ENCODE results near the gene MRE11. TPM values are rescaled to one million over a fixed set of nuclear protein-coding genes. Genes with fewer than 3 reads are reported as not detected.

MRE11 gene
- total and polyA plus RNA-seq, 7 donors = 1.9 to 9.0 (median 7.9) TPM

DNA sequence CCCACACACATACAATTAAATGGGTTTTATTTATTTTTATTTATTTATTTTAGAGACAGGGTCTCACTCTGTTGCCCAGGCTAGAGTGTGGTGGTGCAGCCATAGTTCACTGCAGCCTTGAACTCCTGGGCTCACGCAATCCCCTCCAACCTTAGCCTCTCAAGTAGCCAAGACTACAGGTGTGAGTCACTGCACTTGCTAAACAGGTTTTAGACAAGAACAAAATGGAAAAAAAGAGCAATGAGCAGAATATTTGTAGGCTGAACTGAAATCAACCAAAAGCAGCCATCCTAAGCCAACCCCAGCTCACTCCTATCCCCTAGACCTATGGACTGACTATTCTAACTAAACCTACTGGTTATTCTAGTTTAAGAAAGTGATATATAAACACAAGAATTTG lies 37.8 kb downstream of the MRE11 start:
- H3K9me3 ChIP-seq = no peaks in the 10 kb centered on the region
- no peak for ATAC-seq
- no peaks in the 10 kb centered on the region for H3K27me3 ChIP-seq (ENCODE audit: insufficient read depth in 3 of 3, low read length in 2 of 3)
- 100% methylated on average over 1 of the region's 1 CpG for WGBS, 3 donors
- no peak for DNase-seq
- TF ChIP-seq, protein P1, sequence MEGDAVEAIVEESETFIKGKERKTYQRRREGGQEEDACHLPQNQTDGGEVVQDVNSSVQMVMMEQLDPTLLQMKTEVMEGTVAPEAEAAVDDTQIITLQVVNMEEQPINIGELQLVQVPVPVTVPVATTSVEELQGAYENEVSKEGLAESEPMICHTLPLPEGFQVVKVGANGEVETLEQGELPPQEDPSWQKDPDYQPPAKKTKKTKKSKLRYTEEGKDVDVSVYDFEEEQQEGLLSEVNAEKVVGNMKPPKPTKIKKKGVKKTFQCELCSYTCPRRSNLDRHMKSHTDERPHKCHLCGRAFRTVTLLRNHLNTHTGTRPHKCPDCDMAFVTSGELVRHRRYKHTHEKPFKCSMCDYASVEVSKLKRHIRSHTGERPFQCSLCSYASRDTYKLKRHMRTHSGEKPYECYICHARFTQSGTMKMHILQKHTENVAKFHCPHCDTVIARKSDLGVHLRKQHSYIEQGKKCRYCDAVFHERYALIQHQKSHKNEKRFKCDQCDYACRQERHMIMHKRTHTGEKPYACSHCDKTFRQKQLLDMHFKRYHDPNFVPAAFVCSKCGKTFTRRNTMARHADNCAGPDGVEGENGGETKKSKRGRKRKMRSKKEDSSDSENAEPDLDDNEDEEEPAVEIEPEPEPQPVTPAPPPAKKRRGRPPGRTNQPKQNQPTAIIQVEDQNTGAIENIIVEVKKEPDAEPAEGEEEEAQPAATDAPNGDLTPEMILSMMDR (IDR thresholded peaks at IDR 0.05) = no peak
- no peaks in the 10 kb centered on the region for H3K4me1 ChIP-seq
- no peak overlapping the region for H3K27ac ChIP-seq
- peaks cover 5 to 42% of the 10 kb centered on the region in 2 donors for H3K36me3 ChIP-seq (ENCODE audit: insufficient read depth in 1 of 2, low read depth in 1 of 2)
- intact Hi-C loops (cut with DNase I) = no loop called here
- H3K4me3 ChIP-seq = no peak overlapping the region

DNA sequence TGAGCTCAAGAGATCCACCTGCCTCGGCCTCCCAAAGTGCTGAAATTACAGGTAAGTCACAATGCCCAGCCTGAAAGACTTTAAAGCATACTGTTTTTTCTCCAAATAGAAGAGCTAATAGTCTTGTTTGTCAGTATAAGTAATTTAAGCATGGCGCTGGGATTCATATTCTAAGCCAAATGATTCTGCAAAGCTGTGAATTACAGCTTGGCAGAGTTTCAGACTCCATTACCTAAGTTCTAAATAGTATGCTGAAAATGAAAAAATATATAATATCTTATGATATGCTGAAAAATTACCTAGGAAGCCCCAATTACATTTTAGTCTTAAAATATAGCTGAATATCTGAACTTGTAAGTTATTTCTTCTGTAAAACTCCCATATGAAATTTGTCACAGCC lies 39.3 kb downstream of the MRE11 start:
- DNase-seq = no peak
- H3K27me3 ChIP-seq (ENCODE audit: insufficient read depth in 3 of 3, low read length in 2 of 3) = no peaks in the 10 kb centered on the region
- H3K4me1 ChIP-seq = no peaks in the 10 kb centered on the region
- no peak overlapping the region for H3K4me3 ChIP-seq
- 97 to 99% (median 98%) methylated on average over 2 of the region's 2 CpGs for WGBS, 3 donors
- TF ChIP-seq, protein P1 (IDR thresholded peaks at IDR 0.05) = no peak
- no peak for ATAC-seq
- intact Hi-C loops (cut with DNase I) = no loop called here
- peaks cover 0 to 26% of the 10 kb centered on the region in 2 donors for H3K36me3 ChIP-seq (ENCODE audit: insufficient read depth in 1 of 2, low read depth in 1 of 2)
- H3K9me3 ChIP-seq = no peaks in the 10 kb centered on the region
- no peak overlapping the region for H3K27ac ChIP-seq

DNA sequence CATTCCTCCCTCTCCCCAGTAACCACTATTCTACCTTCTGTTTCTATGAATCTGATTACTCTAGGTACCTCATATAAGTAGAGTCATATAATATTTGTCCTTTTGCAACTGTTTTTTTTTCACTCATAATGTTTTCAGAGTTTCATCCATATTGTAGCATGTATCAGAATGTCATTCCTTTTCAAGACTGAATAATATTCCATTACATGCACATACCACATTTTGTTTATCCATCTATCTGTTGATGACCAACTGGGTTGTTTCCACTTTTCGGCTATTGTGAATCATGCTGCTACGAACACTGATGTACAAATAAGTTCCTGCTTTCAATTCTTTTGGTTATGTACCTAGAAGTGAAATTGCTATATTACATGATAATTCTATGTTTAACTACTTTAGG lies 40.7 kb downstream of the MRE11 start:
- H3K36me3 ChIP-seq (ENCODE audit: insufficient read depth in 1 of 2, low read depth in 1 of 2) = peaks cover 0 to 21% of the 10 kb centered on the region in 2 donors
- no peak for DNase-seq
- no peak overlapping the region for H3K27ac ChIP-seq
- intact Hi-C loops (cut with DNase I) = no loop called here
- no peaks in the 10 kb centered on the region for H3K9me3 ChIP-seq
- 96 to 100% (median 99%) methylated on average over 2 of the region's 2 CpGs for WGBS, 3 donors
- TF ChIP-seq, protein P1 (IDR thresholded peaks at IDR 0.05) = no peak
- no peak overlapping the region for H3K4me3 ChIP-seq
- H3K27me3 ChIP-seq (ENCODE audit: insufficient read depth in 3 of 3, low read length in 2 of 3) = no peaks in the 10 kb centered on the region
- no peaks in the 10 kb centered on the region for H3K4me1 ChIP-seq
- no peak for ATAC-seq

DNA sequence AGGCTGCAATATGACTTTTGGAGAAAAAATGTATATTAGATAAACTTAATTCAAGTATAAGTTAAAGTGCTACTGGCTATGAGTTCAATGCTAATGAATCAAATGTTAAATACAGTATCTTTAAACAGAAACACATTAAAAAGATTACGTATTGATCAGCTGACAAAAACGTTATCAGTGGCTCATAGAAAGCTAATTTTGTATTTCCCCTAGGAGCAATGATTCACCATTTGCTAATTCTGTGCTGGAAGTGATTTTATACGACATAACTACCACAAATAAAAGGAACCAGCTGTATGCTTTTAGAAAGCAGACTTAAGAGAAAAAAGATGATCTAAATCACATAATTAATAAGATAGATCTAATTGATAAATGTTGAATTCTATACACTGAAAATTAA lies 43.6 kb downstream of the MRE11 start:
- 76 to 82% (median 77%) methylated on average over 3 of the region's 3 CpGs for WGBS, 3 donors
- intact Hi-C loops (cut with DNase I) = no loop called here
- H3K4me1 ChIP-seq = no peaks in the 10 kb centered on the region
- ATAC-seq = no peak
- TF ChIP-seq, protein P1 (IDR thresholded peaks at IDR 0.05) = no peak
- H3K27me3 ChIP-seq (ENCODE audit: insufficient read depth in 3 of 3, low read length in 2 of 3) = no peaks in the 10 kb centered on the region
- no peak overlapping the region for H3K4me3 ChIP-seq
- H3K36me3 ChIP-seq (ENCODE audit: insufficient read depth in 1 of 2, low read depth in 1 of 2) = peaks cover 0 to 22% of the 10 kb centered on the region in 2 donors
- no peak for DNase-seq
- no peak overlapping the region for H3K27ac ChIP-seq
- H3K9me3 ChIP-seq = no peaks in the 10 kb centered on the region

DNA sequence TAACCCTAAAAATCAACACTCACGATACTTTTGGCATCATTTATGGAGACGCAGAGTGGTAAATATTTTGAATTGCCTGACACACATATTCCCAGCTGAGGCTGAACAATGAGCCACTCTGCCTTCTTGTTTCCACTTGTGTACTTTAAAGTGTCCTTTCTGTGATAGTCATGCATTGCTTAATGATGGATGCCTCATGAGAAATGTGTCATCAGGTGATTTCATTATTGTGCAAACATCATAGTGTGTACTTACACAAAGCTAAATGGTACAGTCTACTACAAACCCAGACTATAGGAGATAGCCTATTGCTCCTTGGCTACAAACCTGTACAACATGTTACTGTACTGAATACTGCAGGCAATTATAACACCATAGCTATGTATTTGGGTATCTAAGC lies 44.2 kb downstream of the MRE11 start:
- 88 to 93% (median 92%) methylated on average over 2 of the region's 2 CpGs for WGBS, 3 donors
- peak in 3 of 4 donors; percentile 49 to 76 (median 72) for ATAC-seq

More for the DNA sequence above, 44.2 kb downstream of the MRE11 start:
- no peak overlapping the region for H3K27ac ChIP-seq
- TF ChIP-seq, protein P1 (IDR thresholded peaks at IDR 0.05) = no peak
- no peak overlapping the region for H3K4me3 ChIP-seq
- no peaks in the 10 kb centered on the region for H3K27me3 ChIP-seq (ENCODE audit: insufficient read depth in 3 of 3, low read length in 2 of 3)
- no peak for DNase-seq
- H3K4me1 ChIP-seq = no peaks in the 10 kb centered on the region
- intact Hi-C loops (cut with DNase I) = no loop called here
- no peaks in the 10 kb centered on the region for H3K9me3 ChIP-seq
- peaks cover 0 to 26% of the 10 kb centered on the region in 2 donors for H3K36me3 ChIP-seq (ENCODE audit: insufficient read depth in 1 of 2, low read depth in 1 of 2)

All from psoas muscle (tissue), 8 donors.